ENCODE data around the gene CLASP1.

DNA sequence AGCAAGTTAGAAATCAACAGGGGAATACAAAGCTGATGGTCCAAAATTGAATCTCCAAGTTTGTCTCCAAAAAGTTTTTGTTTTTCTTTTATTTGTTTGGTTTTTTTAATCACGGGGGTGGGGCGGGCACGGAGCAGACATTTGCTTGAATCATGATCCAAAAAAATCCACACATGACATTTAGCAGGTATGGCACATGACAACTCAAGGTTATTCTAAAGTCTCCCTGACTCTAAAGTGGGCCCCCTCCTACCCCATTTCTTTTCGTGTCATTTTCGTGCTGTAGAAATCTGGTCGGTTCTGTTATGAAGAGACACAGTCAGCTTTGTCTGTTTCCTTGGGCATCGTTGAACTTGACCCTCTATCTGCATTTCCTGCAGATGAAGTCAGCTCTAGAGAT is 104.0 kb downstream of the CLASP1 start:
- TF ChIP-seq, protein P1, sequence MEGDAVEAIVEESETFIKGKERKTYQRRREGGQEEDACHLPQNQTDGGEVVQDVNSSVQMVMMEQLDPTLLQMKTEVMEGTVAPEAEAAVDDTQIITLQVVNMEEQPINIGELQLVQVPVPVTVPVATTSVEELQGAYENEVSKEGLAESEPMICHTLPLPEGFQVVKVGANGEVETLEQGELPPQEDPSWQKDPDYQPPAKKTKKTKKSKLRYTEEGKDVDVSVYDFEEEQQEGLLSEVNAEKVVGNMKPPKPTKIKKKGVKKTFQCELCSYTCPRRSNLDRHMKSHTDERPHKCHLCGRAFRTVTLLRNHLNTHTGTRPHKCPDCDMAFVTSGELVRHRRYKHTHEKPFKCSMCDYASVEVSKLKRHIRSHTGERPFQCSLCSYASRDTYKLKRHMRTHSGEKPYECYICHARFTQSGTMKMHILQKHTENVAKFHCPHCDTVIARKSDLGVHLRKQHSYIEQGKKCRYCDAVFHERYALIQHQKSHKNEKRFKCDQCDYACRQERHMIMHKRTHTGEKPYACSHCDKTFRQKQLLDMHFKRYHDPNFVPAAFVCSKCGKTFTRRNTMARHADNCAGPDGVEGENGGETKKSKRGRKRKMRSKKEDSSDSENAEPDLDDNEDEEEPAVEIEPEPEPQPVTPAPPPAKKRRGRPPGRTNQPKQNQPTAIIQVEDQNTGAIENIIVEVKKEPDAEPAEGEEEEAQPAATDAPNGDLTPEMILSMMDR (conservative IDR thresholded peaks at IDR 0.05; ENCODE audit: low read depth in 2 of 2) = no peak
- TF ChIP-seq POLR2AphosphoS5 (IDR thresholded peaks at IDR 0.05; ENCODE audit: low read depth) (no peak), EZH2 (IDR thresholded peaks at IDR 0.05; ENCODE audit: low read depth, unreplicated experiment) (no peak), EZH2phosphoT487 (IDR thresholded peaks at IDR 0.05; ENCODE audit: unreplicated experiment) (no peak), JUNB (IDR thresholded peaks at IDR 0.05; ENCODE audit: unreplicated experiment) (no peak), STAT1 (IDR thresholded peaks at IDR 0.05; ENCODE audit: unreplicated experiment) (no peak), ETS1 (IDR thresholded peaks at IDR 0.05) (no peak), CREB1 (CRISPR knock-in tag; IDR thresholded peaks at IDR 0.05; ENCODE audit: low read depth) (no peak), ZNF114 (CRISPR knock-in tag; IDR thresholded peaks at IDR 0.05) (no peak), ZNF462 (CRISPR knock-in tag; IDR thresholded peaks at IDR 0.05) (no peak)
- TF ChIP-seq, protein P2, sequence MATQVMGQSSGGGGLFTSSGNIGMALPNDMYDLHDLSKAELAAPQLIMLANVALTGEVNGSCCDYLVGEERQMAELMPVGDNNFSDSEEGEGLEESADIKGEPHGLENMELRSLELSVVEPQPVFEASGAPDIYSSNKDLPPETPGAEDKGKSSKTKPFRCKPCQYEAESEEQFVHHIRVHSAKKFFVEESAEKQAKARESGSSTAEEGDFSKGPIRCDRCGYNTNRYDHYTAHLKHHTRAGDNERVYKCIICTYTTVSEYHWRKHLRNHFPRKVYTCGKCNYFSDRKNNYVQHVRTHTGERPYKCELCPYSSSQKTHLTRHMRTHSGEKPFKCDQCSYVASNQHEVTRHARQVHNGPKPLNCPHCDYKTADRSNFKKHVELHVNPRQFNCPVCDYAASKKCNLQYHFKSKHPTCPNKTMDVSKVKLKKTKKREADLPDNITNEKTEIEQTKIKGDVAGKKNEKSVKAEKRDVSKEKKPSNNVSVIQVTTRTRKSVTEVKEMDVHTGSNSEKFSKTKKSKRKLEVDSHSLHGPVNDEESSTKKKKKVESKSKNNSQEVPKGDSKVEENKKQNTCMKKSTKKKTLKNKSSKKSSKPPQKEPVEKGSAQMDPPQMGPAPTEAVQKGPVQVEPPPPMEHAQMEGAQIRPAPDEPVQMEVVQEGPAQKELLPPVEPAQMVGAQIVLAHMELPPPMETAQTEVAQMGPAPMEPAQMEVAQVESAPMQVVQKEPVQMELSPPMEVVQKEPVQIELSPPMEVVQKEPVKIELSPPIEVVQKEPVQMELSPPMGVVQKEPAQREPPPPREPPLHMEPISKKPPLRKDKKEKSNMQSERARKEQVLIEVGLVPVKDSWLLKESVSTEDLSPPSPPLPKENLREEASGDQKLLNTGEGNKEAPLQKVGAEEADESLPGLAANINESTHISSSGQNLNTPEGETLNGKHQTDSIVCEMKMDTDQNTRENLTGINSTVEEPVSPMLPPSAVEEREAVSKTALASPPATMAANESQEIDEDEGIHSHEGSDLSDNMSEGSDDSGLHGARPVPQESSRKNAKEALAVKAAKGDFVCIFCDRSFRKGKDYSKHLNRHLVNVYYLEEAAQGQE (IDR thresholded peaks at IDR 0.05; ENCODE audit: unreplicated experiment) = no peak
